Measurements from ENCODE around the gene PCCA. TPM values are rescaled to one million over a fixed set of nuclear protein-coding genes. Genes with fewer than 3 reads are reported as not detected.
A peak's percentile ranks its signal among the peaks of the same experiment; 100 is the strongest.
"Not testable (repeated sequence)": the region's sequence is repeated elsewhere in the genome, so short reads cannot be mapped to it uniquely, and the experiment has no call there.

The PCCA gene
- total and polyA plus RNA-seq, 2 experiments from 2014 or later = 41.9 to 46.6 TPM

DNA sequence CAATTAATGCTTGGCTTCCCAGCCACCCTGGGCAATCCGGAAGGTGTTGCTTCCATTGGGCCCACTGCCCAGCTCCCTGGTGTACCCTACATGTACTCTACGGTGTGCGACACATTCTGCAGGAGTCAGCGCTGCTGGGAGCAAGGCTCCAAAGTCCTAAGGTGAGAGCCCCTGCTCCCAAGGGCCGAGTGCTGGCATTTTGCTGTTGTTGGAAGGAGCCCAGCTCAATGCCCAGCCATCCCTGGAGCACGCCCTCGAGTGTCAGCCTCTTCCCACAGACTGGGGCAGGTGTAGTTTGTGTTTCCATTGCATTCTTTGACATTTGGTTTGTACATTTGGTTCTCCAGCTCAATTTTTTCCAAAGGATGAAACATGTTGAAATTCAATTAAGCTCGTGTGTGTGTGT is 435.1 kb downstream of the PCCA start:
- Histone ChIP-seq H3K4me2 (no peak overlapping the region), H3K9me2 (ENCODE audit: insufficient read depth) (no peaks in the 10 kb centered on the region), H3K27ac (ENCODE audit: low read depth) (no peak overlapping the region), H3K4me1 (ENCODE audit: insufficient read depth) (peaks cover 38% of the 10 kb centered on the region), H4K20me1 (replicated peaks; ENCODE audit: insufficient read depth) (no peaks in the 10 kb centered on the region), H2AFZ (no peak overlapping the region), H3K79me2 (replicated peaks; ENCODE audit: insufficient read depth) (no peaks in the 10 kb centered on the region), H3K27me3 (ENCODE audit: insufficient read depth) (no peaks in the 10 kb centered on the region), H3F3A (replicated peaks; ENCODE audit: low read depth) (peaks cover 2% of the 10 kb centered on the region; the same call in 1 of the 2 replicates), H3K4me3 (no peak overlapping the region), H3K36me3 (ENCODE audit: insufficient read depth) (no peaks in the 10 kb centered on the region)
- no peak overlapping the region for H3K4me3 Mint-ChIP-seq
- TF ChIP-seq POLR2AphosphoS5 (IDR thresholded peaks at IDR 0.05; ENCODE audit: low read depth) = no peak
- no peak for TF ChIP-seq CREB1 (CRISPR knock-in tag; IDR thresholded peaks at IDR 0.05; ENCODE audit: low read depth)
- no peak for TF ChIP-seq EZH2phosphoT487 (IDR thresholded peaks at IDR 0.05; ENCODE audit: unreplicated experiment)
- TF ChIP-seq ZNF114 (CRISPR knock-in tag; IDR thresholded peaks at IDR 0.05) = no peak
- TF ChIP-seq JUNB (IDR thresholded peaks at IDR 0.05; ENCODE audit: unreplicated experiment) = no peak
- no peaks in the 10 kb centered on the region; the same call in 2 of the 3 replicates for H3K9me3 Mint-ChIP-seq
- peaks cover 52% of the 10 kb centered on the region for H3K4me1 Mint-ChIP-seq
- peaks cover 10% of the 10 kb centered on the region; the same call in 2 of the 3 replicates for H3K36me3 Mint-ChIP-seq (ENCODE audit: low read depth)
- DNase-seq (ENCODE audit: low spot score) (no peak), ATAC-seq (no peak)
- peaks cover 14% of the 10 kb centered on the region for H3K27me3 Mint-ChIP-seq (ENCODE audit: insufficient read depth, low read depth, poor library complexity)
- H3K27ac Mint-ChIP-seq = no peak overlapping the region

DNA sequence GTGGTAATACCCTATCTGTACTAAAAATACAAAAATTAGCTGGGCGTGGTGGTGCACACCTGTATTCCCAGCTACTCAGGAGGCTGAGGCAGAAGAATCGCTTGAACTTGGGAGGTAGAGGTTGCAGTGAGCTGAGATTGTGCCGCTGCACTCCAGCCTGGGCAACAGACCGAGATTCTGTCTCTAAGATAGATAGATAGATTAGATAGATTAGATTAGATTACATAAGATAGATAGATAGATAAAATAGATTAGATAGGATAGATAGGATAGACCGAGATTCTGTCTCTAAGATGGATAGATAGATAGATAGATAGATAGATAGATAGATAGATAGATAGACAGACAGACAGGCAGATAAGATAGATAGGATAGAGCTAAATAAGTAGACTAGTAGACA is 435.8 kb downstream of the PCCA start:
- H3K27ac ChIP-seq (ENCODE audit: low read depth); H3K27ac Mint-ChIP-seq; H3K36me3 Mint-ChIP-seq (ENCODE audit: low read depth); H3K4me3 ChIP-seq; H3K9me2 ChIP-seq (ENCODE audit: insufficient read depth); H3K4me3 Mint-ChIP-seq; H3K9me3 Mint-ChIP-seq; H3K27me3 ChIP-seq (ENCODE audit: insufficient read depth); H3K79me2 ChIP-seq (replicated peaks; ENCODE audit: insufficient read depth); H4K20me1 ChIP-seq (replicated peaks; ENCODE audit: insufficient read depth); H2AFZ ChIP-seq; H3K36me3 ChIP-seq (ENCODE audit: insufficient read depth); DNase-seq (ENCODE audit: low spot score); H3F3A ChIP-seq (replicated peaks; ENCODE audit: low read depth); ATAC-seq; H3K4me2 ChIP-seq: not testable (repeated sequence)
- Mint-ChIP-seq H3K27me3 (ENCODE audit: insufficient read depth, low read depth, poor library complexity) (peaks cover 14% of the 10 kb centered on the region), H3K4me1 (peaks cover 53% of the 10 kb centered on the region)
- peaks cover 38% of the 10 kb centered on the region for H3K4me1 ChIP-seq (ENCODE audit: insufficient read depth)

DNA sequence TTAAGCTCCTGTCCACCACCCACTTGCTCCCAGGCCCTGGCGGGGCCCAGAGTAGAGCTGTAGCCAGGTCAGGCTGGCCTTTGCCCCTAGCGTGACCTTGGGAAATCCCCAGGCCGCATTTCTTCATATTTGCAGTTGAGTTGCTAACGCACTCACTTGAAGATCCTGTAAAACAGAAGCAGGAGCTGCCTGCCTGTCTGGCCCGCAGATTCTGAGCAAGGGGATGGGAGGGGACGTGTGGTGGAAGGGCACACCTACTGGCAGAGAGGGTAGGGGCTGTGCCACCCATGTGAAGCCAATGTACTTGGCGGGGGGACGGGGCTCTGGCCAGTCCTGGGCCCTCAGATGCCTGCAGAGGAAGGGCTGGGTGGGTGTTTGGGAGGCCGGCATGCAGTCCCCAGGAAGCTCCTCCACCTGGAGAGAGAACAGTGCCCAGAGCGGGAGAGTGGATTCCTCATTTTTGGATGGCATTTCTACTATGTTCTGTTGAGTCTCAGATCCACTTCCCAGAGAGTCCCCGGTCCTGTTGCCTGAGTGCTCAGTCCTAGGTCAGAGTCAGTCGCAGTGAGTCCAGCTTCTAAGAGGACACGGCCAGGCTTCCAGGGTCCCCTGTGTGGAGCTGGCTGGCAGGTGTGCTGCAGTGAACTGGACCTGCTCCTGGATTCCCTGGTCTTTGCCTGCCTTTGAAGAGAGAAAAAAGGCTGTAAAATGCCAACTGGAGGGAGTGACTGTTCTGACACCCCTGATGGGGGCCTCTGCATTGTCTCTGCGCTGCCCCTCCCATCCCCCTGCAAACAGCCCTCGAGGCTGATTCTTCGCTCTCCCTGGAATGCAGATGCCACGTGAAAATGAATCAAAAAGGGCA is 436.8 kb downstream of the PCCA start:
- peak; percentile 13 for ATAC-seq
- Histone ChIP-seq H3K79me2 (replicated peaks; ENCODE audit: insufficient read depth) (no peaks in the 10 kb centered on the region), H2AFZ (no peak overlapping the region), H3K27ac (ENCODE audit: low read depth) (no peak overlapping the region), H3K27me3 (ENCODE audit: insufficient read depth) (no peaks in the 10 kb centered on the region), H3K9me2 (ENCODE audit: insufficient read depth) (no peaks in the 10 kb centered on the region), H3K4me3 (no peak overlapping the region), H3K4me2 (no peak overlapping the region), H3K4me1 (ENCODE audit: insufficient read depth) (peaks cover 45% of the 10 kb centered on the region), H4K20me1 (replicated peaks; ENCODE audit: insufficient read depth) (no peaks in the 10 kb centered on the region), H3F3A (replicated peaks; ENCODE audit: low read depth) (peaks cover 3% of the 10 kb centered on the region; the same call in 1 of the 2 replicates), H3K36me3 (ENCODE audit: insufficient read depth) (0 out of 2 replicates have a peak, but pooled peaks cover under 1% of the 10 kb centered on the region)
- no peaks in the 10 kb centered on the region; the same call in 2 of the 3 replicates for H3K9me3 Mint-ChIP-seq
- no peak for DNase-seq (ENCODE audit: low spot score)
- H3K4me3 Mint-ChIP-seq = no peak overlapping the region
- no peak overlapping the region for H3K27ac Mint-ChIP-seq
- peaks cover 62% of the 10 kb centered on the region for H3K4me1 Mint-ChIP-seq
- H3K36me3 Mint-ChIP-seq (ENCODE audit: low read depth) = peaks cover 10% of the 10 kb centered on the region; the same call in 2 of the 3 replicates
- peaks cover 16% of the 10 kb centered on the region for H3K27me3 Mint-ChIP-seq (ENCODE audit: insufficient read depth, low read depth, poor library complexity)
- TF ChIP-seq JUNB (IDR thresholded peaks at IDR 0.05; ENCODE audit: unreplicated experiment) = no peak
- no peak for TF ChIP-seq ZNF114 (CRISPR knock-in tag; IDR thresholded peaks at IDR 0.05)
- TF ChIP-seq EZH2phosphoT487 (IDR thresholded peaks at IDR 0.05; ENCODE audit: unreplicated experiment) = no peak
- TF ChIP-seq CREB1 (CRISPR knock-in tag; IDR thresholded peaks at IDR 0.05; ENCODE audit: low read depth) = no peak
- TF ChIP-seq, protein P1, sequence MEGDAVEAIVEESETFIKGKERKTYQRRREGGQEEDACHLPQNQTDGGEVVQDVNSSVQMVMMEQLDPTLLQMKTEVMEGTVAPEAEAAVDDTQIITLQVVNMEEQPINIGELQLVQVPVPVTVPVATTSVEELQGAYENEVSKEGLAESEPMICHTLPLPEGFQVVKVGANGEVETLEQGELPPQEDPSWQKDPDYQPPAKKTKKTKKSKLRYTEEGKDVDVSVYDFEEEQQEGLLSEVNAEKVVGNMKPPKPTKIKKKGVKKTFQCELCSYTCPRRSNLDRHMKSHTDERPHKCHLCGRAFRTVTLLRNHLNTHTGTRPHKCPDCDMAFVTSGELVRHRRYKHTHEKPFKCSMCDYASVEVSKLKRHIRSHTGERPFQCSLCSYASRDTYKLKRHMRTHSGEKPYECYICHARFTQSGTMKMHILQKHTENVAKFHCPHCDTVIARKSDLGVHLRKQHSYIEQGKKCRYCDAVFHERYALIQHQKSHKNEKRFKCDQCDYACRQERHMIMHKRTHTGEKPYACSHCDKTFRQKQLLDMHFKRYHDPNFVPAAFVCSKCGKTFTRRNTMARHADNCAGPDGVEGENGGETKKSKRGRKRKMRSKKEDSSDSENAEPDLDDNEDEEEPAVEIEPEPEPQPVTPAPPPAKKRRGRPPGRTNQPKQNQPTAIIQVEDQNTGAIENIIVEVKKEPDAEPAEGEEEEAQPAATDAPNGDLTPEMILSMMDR (conservative IDR thresholded peaks at IDR 0.05; ENCODE audit: low read depth in 2 of 2) = no peak
- TF ChIP-seq ZNF331 (CRISPR knock-in tag; IDR thresholded peaks at IDR 0.05; ENCODE audit: low read depth) = no peak
- TF ChIP-seq, protein P2, sequence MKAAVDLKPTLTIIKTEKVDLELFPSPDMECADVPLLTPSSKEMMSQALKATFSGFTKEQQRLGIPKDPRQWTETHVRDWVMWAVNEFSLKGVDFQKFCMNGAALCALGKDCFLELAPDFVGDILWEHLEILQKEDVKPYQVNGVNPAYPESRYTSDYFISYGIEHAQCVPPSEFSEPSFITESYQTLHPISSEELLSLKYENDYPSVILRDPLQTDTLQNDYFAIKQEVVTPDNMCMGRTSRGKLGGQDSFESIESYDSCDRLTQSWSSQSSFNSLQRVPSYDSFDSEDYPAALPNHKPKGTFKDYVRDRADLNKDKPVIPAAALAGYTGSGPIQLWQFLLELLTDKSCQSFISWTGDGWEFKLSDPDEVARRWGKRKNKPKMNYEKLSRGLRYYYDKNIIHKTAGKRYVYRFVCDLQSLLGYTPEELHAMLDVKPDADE (IDR thresholded peaks at IDR 0.05) = no peak
- no peak for TF ChIP-seq POLR2AphosphoS5 (IDR thresholded peaks at IDR 0.05; ENCODE audit: low read depth)
- no peak for TF ChIP-seq NANOG (IDR thresholded peaks at IDR 0.05; ENCODE audit: borderline replicate concordance)
- TF ChIP-seq, protein P3, sequence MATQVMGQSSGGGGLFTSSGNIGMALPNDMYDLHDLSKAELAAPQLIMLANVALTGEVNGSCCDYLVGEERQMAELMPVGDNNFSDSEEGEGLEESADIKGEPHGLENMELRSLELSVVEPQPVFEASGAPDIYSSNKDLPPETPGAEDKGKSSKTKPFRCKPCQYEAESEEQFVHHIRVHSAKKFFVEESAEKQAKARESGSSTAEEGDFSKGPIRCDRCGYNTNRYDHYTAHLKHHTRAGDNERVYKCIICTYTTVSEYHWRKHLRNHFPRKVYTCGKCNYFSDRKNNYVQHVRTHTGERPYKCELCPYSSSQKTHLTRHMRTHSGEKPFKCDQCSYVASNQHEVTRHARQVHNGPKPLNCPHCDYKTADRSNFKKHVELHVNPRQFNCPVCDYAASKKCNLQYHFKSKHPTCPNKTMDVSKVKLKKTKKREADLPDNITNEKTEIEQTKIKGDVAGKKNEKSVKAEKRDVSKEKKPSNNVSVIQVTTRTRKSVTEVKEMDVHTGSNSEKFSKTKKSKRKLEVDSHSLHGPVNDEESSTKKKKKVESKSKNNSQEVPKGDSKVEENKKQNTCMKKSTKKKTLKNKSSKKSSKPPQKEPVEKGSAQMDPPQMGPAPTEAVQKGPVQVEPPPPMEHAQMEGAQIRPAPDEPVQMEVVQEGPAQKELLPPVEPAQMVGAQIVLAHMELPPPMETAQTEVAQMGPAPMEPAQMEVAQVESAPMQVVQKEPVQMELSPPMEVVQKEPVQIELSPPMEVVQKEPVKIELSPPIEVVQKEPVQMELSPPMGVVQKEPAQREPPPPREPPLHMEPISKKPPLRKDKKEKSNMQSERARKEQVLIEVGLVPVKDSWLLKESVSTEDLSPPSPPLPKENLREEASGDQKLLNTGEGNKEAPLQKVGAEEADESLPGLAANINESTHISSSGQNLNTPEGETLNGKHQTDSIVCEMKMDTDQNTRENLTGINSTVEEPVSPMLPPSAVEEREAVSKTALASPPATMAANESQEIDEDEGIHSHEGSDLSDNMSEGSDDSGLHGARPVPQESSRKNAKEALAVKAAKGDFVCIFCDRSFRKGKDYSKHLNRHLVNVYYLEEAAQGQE (IDR thresholded peaks at IDR 0.05; ENCODE audit: unreplicated experiment) = no peak
- TF ChIP-seq EZH2 (IDR thresholded peaks at IDR 0.05; ENCODE audit: low read depth, unreplicated experiment) = no peak
- no peak for TF ChIP-seq STAT1 (IDR thresholded peaks at IDR 0.05; ENCODE audit: unreplicated experiment)

All from GM23338 (cell line).